ENCODE results near the gene SSH2. TPM values are rescaled to one million over a fixed set of nuclear protein-coding genes. Genes with fewer than 3 reads are reported as not detected.
A peak's percentile ranks its signal among the peaks of the same experiment; 100 is the strongest.

SSH2 gene
- total and polyA plus RNA-seq, 2 of the 13 experiments (the other 11 are each of a cell fraction or from before 2014, with no cell fraction given) = 6.0 to 6.4 TPM

DNA sequence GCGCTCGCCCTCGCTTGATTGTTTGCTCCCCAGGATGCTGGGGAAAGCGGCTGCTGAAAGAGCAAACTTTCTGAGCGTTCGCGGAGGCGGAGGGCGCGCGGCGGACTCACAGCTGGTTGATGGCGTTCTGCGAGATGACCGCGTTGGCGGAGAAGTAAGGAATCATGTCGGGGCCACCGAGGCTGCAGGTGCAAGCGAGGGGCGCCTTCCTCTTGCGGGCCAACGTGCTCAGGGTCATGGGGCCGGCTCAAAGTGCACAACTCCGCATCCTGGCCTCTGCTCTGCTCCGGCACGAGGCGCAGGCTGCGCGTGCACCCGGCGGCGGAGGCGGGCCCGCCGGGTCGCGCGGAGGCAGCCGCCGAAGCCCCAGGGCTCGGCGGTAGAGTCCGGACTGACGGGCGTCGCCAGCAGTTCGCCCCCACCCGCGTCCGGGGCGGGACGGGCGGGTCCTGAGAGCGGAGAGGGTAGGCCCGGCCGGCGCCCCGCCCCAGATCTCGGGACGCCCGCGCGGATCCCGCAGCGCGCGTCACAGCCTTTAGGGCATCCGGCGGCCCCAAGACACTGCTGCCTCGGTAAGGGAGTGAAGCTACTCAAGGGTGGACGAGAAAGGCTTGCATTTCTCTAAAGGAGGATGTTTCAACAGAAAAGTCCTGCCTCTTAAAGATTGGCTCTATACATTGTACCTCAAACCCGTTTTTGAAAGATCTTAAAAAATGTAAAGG, 168.8 kb downstream of the SSH2 start (continued):
- TF ChIP-seq SRSF9 (IDR thresholded peaks at IDR 0.05; ENCODE audit: borderline replicate concordance, insufficient read depth, low read depth, low read length, poor library complexity, severe bottlenecking) (no peak), FOXJ3 (CRISPR knock-in tag; IDR thresholded peaks at IDR 0.05; ENCODE audit: borderline replicate concordance) (no peak), ZNF577 (CRISPR knock-in tag; IDR thresholded peaks at IDR 0.05; ENCODE audit: borderline replicate concordance, low read depth) (no peak), ZNF44 (CRISPR knock-in tag; IDR thresholded peaks at IDR 0.05) (no peak), RBAK (CRISPR knock-in tag; IDR thresholded peaks at IDR 0.05) (0 out of 2 replicates have a peak, but pooled peaks have one; percentile 50), KAT8 (CRISPR knock-in tag; IDR thresholded peaks at IDR 0.05) (peak; percentile 32; the same call in 1 of the 2 replicates), RFXAP (CRISPR knock-in tag; IDR thresholded peaks at IDR 0.05; ENCODE audit: borderline replicate concordance) (no peak; the same call in 1 of the 2 replicates), ESRRA (CRISPR knock-in tag; IDR thresholded peaks at IDR 0.05; ENCODE audit: low read depth) (peak; percentile 78), KDM2A (CRISPR knock-in tag; IDR thresholded peaks at IDR 0.05; ENCODE audit: borderline replicate concordance, low read depth) (peak; percentile 65; the same call in 1 of the 2 replicates), SRSF1 (optimal IDR thresholded peaks at IDR 0.05; ENCODE audit: low read depth, low read length) (peak; percentile 33), ZNF839 (CRISPR knock-in tag; IDR thresholded peaks at IDR 0.05; ENCODE audit: borderline replicate concordance) (peak; percentile 66; the same call in 1 of the 2 replicates)
- TF ChIP-seq, protein P1, sequence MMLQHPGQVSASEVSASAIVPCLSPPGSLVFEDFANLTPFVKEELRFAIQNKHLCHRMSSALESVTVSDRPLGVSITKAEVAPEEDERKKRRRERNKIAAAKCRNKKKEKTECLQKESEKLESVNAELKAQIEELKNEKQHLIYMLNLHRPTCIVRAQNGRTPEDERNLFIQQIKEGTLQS (CRISPR knock-in tag; IDR thresholded peaks at IDR 0.05) = no peak
- TF ChIP-seq, protein P2, sequence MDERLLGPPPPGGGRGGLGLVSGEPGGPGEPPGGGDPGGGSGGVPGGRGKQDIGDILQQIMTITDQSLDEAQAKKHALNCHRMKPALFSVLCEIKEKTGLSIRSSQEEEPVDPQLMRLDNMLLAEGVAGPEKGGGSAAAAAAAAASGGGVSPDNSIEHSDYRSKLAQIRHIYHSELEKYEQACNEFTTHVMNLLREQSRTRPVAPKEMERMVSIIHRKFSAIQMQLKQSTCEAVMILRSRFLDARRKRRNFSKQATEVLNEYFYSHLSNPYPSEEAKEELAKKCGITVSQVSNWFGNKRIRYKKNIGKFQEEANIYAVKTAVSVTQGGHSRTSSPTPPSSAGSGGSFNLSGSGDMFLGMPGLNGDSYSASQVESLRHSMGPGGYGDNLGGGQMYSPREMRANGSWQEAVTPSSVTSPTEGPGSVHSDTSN (CRISPR knock-in tag; IDR thresholded peaks at IDR 0.05) = no peak
- TF ChIP-seq, protein P3, sequence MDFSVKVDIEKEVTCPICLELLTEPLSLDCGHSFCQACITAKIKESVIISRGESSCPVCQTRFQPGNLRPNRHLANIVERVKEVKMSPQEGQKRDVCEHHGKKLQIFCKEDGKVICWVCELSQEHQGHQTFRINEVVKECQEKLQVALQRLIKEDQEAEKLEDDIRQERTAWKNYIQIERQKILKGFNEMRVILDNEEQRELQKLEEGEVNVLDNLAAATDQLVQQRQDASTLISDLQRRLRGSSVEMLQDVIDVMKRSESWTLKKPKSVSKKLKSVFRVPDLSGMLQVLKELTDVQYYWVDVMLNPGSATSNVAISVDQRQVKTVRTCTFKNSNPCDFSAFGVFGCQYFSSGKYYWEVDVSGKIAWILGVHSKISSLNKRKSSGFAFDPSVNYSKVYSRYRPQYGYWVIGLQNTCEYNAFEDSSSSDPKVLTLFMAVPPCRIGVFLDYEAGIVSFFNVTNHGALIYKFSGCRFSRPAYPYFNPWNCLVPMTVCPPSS (IDR thresholded peaks at IDR 0.05) = no peak
- TF ChIP-seq, protein P4, sequence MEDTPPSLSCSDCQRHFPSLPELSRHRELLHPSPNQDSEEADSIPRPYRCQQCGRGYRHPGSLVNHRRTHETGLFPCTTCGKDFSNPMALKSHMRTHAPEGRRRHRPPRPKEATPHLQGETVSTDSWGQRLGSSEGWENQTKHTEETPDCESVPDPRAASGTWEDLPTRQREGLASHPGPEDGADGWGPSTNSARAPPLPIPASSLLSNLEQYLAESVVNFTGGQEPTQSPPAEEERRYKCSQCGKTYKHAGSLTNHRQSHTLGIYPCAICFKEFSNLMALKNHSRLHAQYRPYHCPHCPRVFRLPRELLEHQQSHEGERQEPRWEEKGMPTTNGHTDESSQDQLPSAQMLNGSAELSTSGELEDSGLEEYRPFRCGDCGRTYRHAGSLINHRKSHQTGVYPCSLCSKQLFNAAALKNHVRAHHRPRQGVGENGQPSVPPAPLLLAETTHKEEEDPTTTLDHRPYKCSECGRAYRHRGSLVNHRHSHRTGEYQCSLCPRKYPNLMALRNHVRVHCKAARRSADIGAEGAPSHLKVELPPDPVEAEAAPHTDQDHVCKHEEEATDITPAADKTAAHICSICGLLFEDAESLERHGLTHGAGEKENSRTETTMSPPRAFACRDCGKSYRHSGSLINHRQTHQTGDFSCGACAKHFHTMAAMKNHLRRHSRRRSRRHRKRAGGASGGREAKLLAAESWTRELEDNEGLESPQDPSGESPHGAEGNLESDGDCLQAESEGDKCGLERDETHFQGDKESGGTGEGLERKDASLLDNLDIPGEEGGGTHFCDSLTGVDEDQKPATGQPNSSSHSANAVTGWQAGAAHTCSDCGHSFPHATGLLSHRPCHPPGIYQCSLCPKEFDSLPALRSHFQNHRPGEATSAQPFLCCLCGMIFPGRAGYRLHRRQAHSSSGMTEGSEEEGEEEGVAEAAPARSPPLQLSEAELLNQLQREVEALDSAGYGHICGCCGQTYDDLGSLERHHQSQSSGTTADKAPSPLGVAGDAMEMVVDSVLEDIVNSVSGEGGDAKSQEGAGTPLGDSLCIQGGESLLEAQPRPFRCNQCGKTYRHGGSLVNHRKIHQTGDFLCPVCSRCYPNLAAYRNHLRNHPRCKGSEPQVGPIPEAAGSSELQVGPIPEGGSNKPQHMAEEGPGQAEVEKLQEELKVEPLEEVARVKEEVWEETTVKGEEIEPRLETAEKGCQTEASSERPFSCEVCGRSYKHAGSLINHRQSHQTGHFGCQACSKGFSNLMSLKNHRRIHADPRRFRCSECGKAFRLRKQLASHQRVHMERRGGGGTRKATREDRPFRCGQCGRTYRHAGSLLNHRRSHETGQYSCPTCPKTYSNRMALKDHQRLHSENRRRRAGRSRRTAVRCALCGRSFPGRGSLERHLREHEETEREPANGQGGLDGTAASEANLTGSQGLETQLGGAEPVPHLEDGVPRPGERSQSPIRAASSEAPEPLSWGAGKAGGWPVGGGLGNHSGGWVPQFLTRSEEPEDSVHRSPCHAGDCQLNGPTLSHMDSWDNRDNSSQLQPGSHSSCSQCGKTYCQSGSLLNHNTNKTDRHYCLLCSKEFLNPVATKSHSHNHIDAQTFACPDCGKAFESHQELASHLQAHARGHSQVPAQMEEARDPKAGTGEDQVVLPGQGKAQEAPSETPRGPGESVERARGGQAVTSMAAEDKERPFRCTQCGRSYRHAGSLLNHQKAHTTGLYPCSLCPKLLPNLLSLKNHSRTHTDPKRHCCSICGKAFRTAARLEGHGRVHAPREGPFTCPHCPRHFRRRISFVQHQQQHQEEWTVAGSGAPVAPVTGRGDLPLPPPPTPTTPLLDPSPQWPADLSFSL (CRISPR knock-in tag; IDR thresholded peaks at IDR 0.05) = 0 out of 2 replicates have a peak, but pooled peaks have one; percentile 50
- TF ChIP-seq, protein P5, sequence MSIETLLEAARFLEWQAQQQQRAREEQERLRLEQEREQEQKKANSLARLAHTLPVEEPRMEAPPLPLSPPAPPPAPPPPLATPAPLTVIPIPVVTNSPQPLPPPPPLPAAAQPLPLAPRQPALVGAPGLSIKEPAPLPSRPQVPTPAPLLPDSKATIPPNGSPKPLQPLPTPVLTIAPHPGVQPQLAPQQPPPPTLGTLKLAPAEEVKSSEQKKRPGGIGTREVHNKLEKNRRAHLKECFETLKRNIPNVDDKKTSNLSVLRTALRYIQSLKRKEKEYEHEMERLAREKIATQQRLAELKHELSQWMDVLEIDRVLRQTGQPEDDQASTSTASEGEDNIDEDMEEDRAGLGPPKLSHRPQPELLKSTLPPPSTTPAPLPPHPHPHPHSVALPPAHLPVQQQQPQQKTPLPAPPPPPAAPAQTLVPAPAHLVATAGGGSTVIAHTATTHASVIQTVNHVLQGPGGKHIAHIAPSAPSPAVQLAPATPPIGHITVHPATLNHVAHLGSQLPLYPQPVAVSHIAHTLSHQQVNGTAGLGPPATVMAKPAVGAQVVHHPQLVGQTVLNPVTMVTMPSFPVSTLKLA (IDR thresholded peaks at IDR 0.05) = no peak

Measured in HepG2 (cell line).